ENCODE measurements around the gene FIS1.
"Not testable (repeated sequence)": the region's sequence is repeated elsewhere in the genome, so short reads cannot be mapped to it uniquely, and the experiment has no call there.

The FIS1 gene

DNA sequence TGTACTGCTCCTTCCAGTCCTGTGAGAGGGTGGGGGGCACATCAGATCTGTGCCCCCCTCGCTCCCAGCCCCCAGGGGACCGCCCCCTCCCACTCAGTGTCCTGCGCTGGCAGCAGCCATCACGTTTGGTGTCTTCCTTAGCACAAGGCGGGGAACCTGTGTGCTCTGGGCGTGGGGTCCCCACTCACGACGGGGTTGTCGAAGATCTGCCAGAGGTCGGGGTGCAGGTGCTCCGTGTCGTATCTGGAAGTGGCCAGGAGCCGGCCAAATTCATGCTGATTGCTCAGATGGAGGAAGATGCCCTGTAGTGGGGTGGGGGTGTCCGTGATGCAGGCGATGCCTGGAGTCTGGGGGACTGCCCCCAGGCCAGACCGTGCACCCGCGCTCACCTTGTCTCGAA lies 34.7 kb downstream of the FIS1 start:
- Histone ChIP-seq H3K27ac (ENCODE audit: low read length) (no peak overlapping the region), H3K9me3 (ENCODE audit: control insufficient read depth, low read depth, low read length) (no peaks in the 10 kb centered on the region), H3K27me3 (ENCODE audit: control insufficient read depth, insufficient read depth, low read length) (no peaks in the 10 kb centered on the region), H3K36me3 (ENCODE audit: control insufficient read depth, low read depth, low read length) (peaks cover 11% of the 10 kb centered on the region), H3K9ac (ENCODE audit: low read length) (no peak overlapping the region), H3K4me3 (ENCODE audit: low read length) (no peak overlapping the region), H3K4me1 (ENCODE audit: control insufficient read depth, low read depth, low read length) (no peaks in the 10 kb centered on the region)

GRCh38 chr7:101208794-101209193 lies 36.1 kb downstream of the FIS1 start:
- Histone ChIP-seq H3K27ac (ENCODE audit: low read length) (no peak overlapping the region), H3K9ac (ENCODE audit: low read length) (no peak overlapping the region), H3K4me3 (ENCODE audit: low read length) (no peak overlapping the region), H3K9me3 (ENCODE audit: control insufficient read depth, low read depth, low read length) (no peaks in the 10 kb centered on the region), H3K36me3 (ENCODE audit: control insufficient read depth, low read depth, low read length) (peaks cover 7% of the 10 kb centered on the region), H3K4me1 (ENCODE audit: control insufficient read depth, low read depth, low read length) (no peaks in the 10 kb centered on the region), H3K27me3 (ENCODE audit: control insufficient read depth, insufficient read depth, low read length) (no peaks in the 10 kb centered on the region)

GRCh38 chr7:101207459-101207858 lies 37.4 kb downstream of the FIS1 start:
- Histone ChIP-seq H3K4me1 (ENCODE audit: control insufficient read depth, low read depth, low read length) (no peaks in the 10 kb centered on the region), H3K27me3 (ENCODE audit: control insufficient read depth, insufficient read depth, low read length) (no peaks in the 10 kb centered on the region), H3K27ac (ENCODE audit: low read length) (no peak overlapping the region), H3K36me3 (ENCODE audit: control insufficient read depth, low read depth, low read length) (peaks cover 7% of the 10 kb centered on the region), H3K9me3 (ENCODE audit: control insufficient read depth, low read depth, low read length) (no peaks in the 10 kb centered on the region), H3K9ac (ENCODE audit: low read length) (no peak overlapping the region), H3K4me3 (ENCODE audit: low read length) (no peak overlapping the region)

- H3K27me3 ChIP-seq (ENCODE audit: control insufficient read depth, insufficient read depth, low read length) = no peaks in the 10 kb centered on the region
These were observed 38.2 kb downstream of the FIS1 start for GRCh38 chr7:101206665-101207042.

GRCh38 chr7:101205901-101206664 lies 38.8 kb downstream of the FIS1 start:
- Histone ChIP-seq H3K27me3 (ENCODE audit: control insufficient read depth, insufficient read depth, low read length) (no peaks in the 10 kb centered on the region), H3K4me3 (ENCODE audit: low read length) (no peak overlapping the region), H3K9me3 (ENCODE audit: control insufficient read depth, low read depth, low read length) (no peaks in the 10 kb centered on the region), H3K36me3 (ENCODE audit: control insufficient read depth, low read depth, low read length) (peaks cover 7% of the 10 kb centered on the region), H3K4me1 (ENCODE audit: control insufficient read depth, low read depth, low read length) (peaks cover under 1% of the 10 kb centered on the region), H3K27ac (ENCODE audit: low read length) (no peak overlapping the region), H3K9ac (ENCODE audit: low read length) (no peak overlapping the region)

More at GRCh38 chr7:101206665-101207042, 38.2 kb downstream of the FIS1 start:
- H3K36me3 ChIP-seq (ENCODE audit: control insufficient read depth, low read depth, low read length) = peaks cover 7% of the 10 kb centered on the region
- no peak overlapping the region for H3K27ac ChIP-seq (ENCODE audit: low read length)
- no peak overlapping the region for H3K9ac ChIP-seq (ENCODE audit: low read length)
- H3K9me3 ChIP-seq (ENCODE audit: control insufficient read depth, low read depth, low read length) = no peaks in the 10 kb centered on the region
- H3K4me1 ChIP-seq (ENCODE audit: control insufficient read depth, low read depth, low read length) = no peaks in the 10 kb centered on the region
- H3K4me3 ChIP-seq (ENCODE audit: low read length) = no peak overlapping the region

GRCh38 chr7:101203740-101204738 lies 40.8 kb downstream of the FIS1 start:
- H3K9ac ChIP-seq (ENCODE audit: low read length); H3K4me3 ChIP-seq (ENCODE audit: low read length); H3K27me3 ChIP-seq (ENCODE audit: control insufficient read depth, insufficient read depth, low read length); H3K9me3 ChIP-seq (ENCODE audit: control insufficient read depth, low read depth, low read length); H3K27ac ChIP-seq (ENCODE audit: low read length); H3K36me3 ChIP-seq (ENCODE audit: control insufficient read depth, low read depth, low read length); H3K4me1 ChIP-seq (ENCODE audit: control insufficient read depth, low read depth, low read length): not testable (repeated sequence)

GRCh38 chr7:101202603-101202918 lies 42.3 kb downstream of the FIS1 start:
- H3K36me3 ChIP-seq (ENCODE audit: control insufficient read depth, low read depth, low read length) = no peaks in the 10 kb centered on the region
- no peak overlapping the region for H3K4me3 ChIP-seq (ENCODE audit: low read length)
- H3K9me3 ChIP-seq (ENCODE audit: control insufficient read depth, low read depth, low read length) = no peaks in the 10 kb centered on the region
- H3K27me3 ChIP-seq (ENCODE audit: control insufficient read depth, insufficient read depth, low read length) = no peaks in the 10 kb centered on the region
- no peak overlapping the region for H3K9ac ChIP-seq (ENCODE audit: low read length)
- H3K27ac ChIP-seq (ENCODE audit: low read length) = no peak overlapping the region
- H3K4me1 ChIP-seq (ENCODE audit: control insufficient read depth, low read depth, low read length) = peaks cover 8% of the 10 kb centered on the region

DNA sequence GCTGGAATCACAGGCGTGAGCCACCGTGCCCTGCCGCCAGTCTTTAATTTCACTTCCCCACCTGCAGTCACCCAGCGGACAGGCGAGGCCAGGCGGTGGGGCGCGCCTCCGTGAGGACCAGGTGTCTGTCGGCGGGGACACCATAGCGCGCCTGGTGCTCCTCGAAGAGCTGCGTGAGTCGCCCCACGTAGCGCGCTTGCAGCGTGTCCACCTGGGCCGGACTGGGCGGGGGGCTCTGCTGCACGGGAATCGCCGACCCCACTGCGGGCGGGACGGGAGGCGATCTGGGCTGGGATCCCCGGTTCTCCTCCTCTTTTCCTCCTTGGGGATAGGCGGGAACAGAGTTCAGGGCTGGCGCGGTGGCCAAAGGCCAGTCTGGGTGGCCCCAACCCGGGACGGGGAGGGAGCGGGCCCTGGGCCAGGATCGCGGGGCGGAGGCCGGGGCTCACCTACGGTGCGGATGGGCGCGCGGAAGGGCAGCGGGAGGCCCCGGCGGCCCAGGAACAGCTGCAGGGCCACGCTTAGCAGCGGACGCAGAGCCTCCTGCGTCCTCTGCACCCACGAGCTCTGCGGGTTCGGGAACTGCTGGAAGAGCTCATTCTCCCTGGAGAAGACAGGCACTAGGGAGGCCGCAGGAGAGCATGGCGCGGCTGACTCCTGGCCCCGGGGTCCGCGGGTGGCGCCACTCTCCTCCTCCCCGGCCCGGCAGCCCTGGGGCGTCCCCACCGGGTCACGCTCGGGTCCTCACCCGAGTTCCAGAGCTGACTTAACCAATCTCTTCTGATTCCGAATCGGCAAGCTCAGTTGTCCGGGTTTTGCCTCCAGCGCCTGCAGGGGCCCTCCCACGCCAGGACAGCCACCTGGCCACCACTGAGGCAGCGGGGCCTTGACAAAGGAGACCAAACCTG lies 42.9 kb downstream of the FIS1 start:
- H3K36me3 ChIP-seq (ENCODE audit: control insufficient read depth, low read depth, low read length) = no peaks in the 10 kb centered on the region
- H3K4me1 ChIP-seq (ENCODE audit: control insufficient read depth, low read depth, low read length) = peaks cover 8% of the 10 kb centered on the region
- H3K27ac ChIP-seq (ENCODE audit: low read length) = no peak overlapping the region
- H3K4me3 ChIP-seq (ENCODE audit: low read length) = no peak overlapping the region
- no peaks in the 10 kb centered on the region for H3K9me3 ChIP-seq (ENCODE audit: control insufficient read depth, low read depth, low read length)
- H3K27me3 ChIP-seq (ENCODE audit: control insufficient read depth, insufficient read depth, low read length) = no peaks in the 10 kb centered on the region
- H3K9ac ChIP-seq (ENCODE audit: low read length) = no peak overlapping the region

GRCh38 chr7:101200862-101201599 lies 43.9 kb downstream of the FIS1 start, which contains the start of gene MOGAT3:
Gene MOGAT3 (minus strand): TSS chr7:101201036. CDS start chr7:101200854, 182 bp downstream.
- Histone ChIP-seq H3K27ac (ENCODE audit: low read length) (no peak within 1 kb of the TSS), H3K9me3 (ENCODE audit: control insufficient read depth, low read depth, low read length) (no peaks in the 10 kb centered on the region), H3K9ac (ENCODE audit: low read length) (no peak within 1 kb of the TSS), H3K4me3 (ENCODE audit: low read length) (no peak within 1 kb of the TSS), H3K4me1 (ENCODE audit: control insufficient read depth, low read depth, low read length) (peaks cover 8% of the 10 kb centered on the region), H3K27me3 (ENCODE audit: control insufficient read depth, insufficient read depth, low read length) (no peaks in the 10 kb centered on the region), H3K36me3 (ENCODE audit: control insufficient read depth, low read depth, low read length) (no peaks in the 10 kb centered on the region)

GRCh38 chr7:101200504-101200861 lies 44.4 kb downstream of the FIS1 start:
- H3K9me3 ChIP-seq (ENCODE audit: control insufficient read depth, low read depth, low read length) = no peaks in the 10 kb centered on the region
- H3K4me3 ChIP-seq (ENCODE audit: low read length) = no peak overlapping the region
- H3K27me3 ChIP-seq (ENCODE audit: control insufficient read depth, insufficient read depth, low read length) = no peaks in the 10 kb centered on the region
- H3K9ac ChIP-seq (ENCODE audit: low read length) = no peak overlapping the region
- H3K4me1 ChIP-seq (ENCODE audit: control insufficient read depth, low read depth, low read length) = peaks cover 8% of the 10 kb centered on the region
- no peaks in the 10 kb centered on the region for H3K36me3 ChIP-seq (ENCODE audit: control insufficient read depth, low read depth, low read length)
- H3K27ac ChIP-seq (ENCODE audit: low read length) = no peak overlapping the region
